PFSK-1 (cell line): Measurements from ENCODE around the gene KLHL24.

Experiments used
- FOXP2 ChIP-seq: optimal IDR thresholded peaks from 2 replicates; pipeline ENCODE3; 2011; ENCODE audit warnings: borderline replicate concordance, control low read depth, inconsistent platforms; ENCODE audit not compliant: insufficient read depth; ENCODE audit errors: extremely low read length, extremely low read depth
- POLR2AphosphoS5 ChIP-seq: IDR thresholded peaks from 2 replicates; pipeline ENCODE4 v1.6.1; 2012; ENCODE audit warnings: low read depth, mild to moderate bottlenecking, control low read depth, low read length, moderate library complexity
- REST ChIP-seq, 2 experiments: IDR thresholded peaks; 2 replicates each; pipeline versions ENCODE4 v1.6.1 to v1.8.0; 2011 to 2012; ENCODE audit warnings: low read depth in 2 of 2, low read length in 2 of 2, control low read depth in 1 of 2, inconsistent platforms in 1 of 2, mild to moderate bottlenecking in 1 of 2, moderate library complexity in 1 of 2; ENCODE audit not compliant: insufficient read depth in 1 of 2
- SIN3A ChIP-seq: IDR thresholded peaks from 2 replicates; pipeline ENCODE4 v1.6.1; 2012; ENCODE audit warnings: mild to moderate bottlenecking, low read length, moderate library complexity, borderline replicate concordance; ENCODE audit not compliant: insufficient read depth
- TAF1 ChIP-seq: IDR thresholded peaks from 2 replicates; pipeline ENCODE4 v1.6.1; 2012; ENCODE audit warnings: low read length, control low read depth, borderline replicate concordance; ENCODE audit not compliant: insufficient read depth

The KLHL24 gene

GRCh38 chr3:183619010-183619409, 16.4 kb upstream of the KLHL24 start:
- TF ChIP-seq FOXP2 (no peak), TAF1 (no peak), POLR2AphosphoS5 (no peak), SIN3A (no peak), REST (IDR thresholded peaks at IDR 0.05; ENCODE audit: insufficient read depth in 1 of 2, low read depth in 2 of 2, low read length in 2 of 2) (no peak)

- TF ChIP-seq POLR2AphosphoS5 (no peak), REST (IDR thresholded peaks at IDR 0.05; ENCODE audit: insufficient read depth in 1 of 2, low read depth in 2 of 2, low read length in 2 of 2) (no peak), TAF1 (no peak), FOXP2 (no peak), SIN3A (no peak)
Measured at GRCh38 chr3:183619624-183620251, 15.7 kb upstream of the KLHL24 start.

- TF ChIP-seq REST (IDR thresholded peaks at IDR 0.05; ENCODE audit: insufficient read depth in 1 of 2, low read depth in 2 of 2, low read length in 2 of 2) (no peak), FOXP2 (no peak), POLR2AphosphoS5 (no peak), SIN3A (no peak), TAF1 (no peak)
Measured at GRCh38 chr3:183620252-183620628, 15.2 kb upstream of the KLHL24 start.

GRCh38 chr3:183626877-183627594, 8.4 kb upstream of the KLHL24 start:
- TF ChIP-seq TAF1, result no peak
- TF ChIP-seq REST (IDR thresholded peaks at IDR 0.05; ENCODE audit: insufficient read depth in 1 of 2, low read depth in 2 of 2, low read length in 2 of 2), result no peak
- TF ChIP-seq FOXP2, result no peak
- no peak for TF ChIP-seq SIN3A
- TF ChIP-seq POLR2AphosphoS5, result no peak
